Keratinocyte (primary cell): ENCODE data around the gene PIEZO1. TPM values are rescaled to one million over a fixed set of nuclear protein-coding genes. Genes with fewer than 3 reads are reported as not detected.

ENCODE experiments used
- DNase-seq: peaks from one replicate; pipeline ENCODE4 v3.0.0-alpha.2; 2011; ENCODE audit warnings: low read depth, missing footprints, low spot score
- FAIRE-seq: peaks from 2 replicates; lab custom pipeline; 2011; peaks lifted over from hg19 to GRCh38; lab: Jason Lieb, UNC
- H2AFZ ChIP-seq: 2 replicates; pipeline ENCODE4 v1.6.0; 2012; ENCODE audit warnings: low read length, control low read depth, inconsistent platforms; ENCODE audit not compliant: control insufficient read depth
- H3K27ac ChIP-seq: 2 replicates; pipeline ENCODE4 v1.5.1; 2011; ENCODE audit warnings: low read length; ENCODE audit not compliant: control insufficient read depth, insufficient read depth
- H3K27me3 ChIP-seq: 3 replicates; pipeline ENCODE4 v1.6.0; 2011; ENCODE audit warnings: low read length; ENCODE audit not compliant: control insufficient read depth, insufficient read depth; ENCODE audit errors: extremely low read depth
- H3K36me3 ChIP-seq, 2 experiments: 2 replicates in 1 of 2; 3 replicates in 1 of 2; pipeline ENCODE4 v1.5.1; 2011; ENCODE audit warnings: low read length in 2 of 2, mild to moderate bottlenecking in 1 of 2; ENCODE audit not compliant: control insufficient read depth in 2 of 2, insufficient read depth in 2 of 2; ENCODE audit errors: extremely low read depth in 1 of 2
- H3K4me1 ChIP-seq: 3 replicates; pipeline ENCODE4 v1.5.1; 2011; ENCODE audit warnings: low read length; ENCODE audit not compliant: control insufficient read depth, insufficient read depth; ENCODE audit errors: extremely low read depth
- H3K4me2 ChIP-seq: 3 replicates; pipeline ENCODE4 v1.6.0; 2011; ENCODE audit warnings: low read depth, low read length; ENCODE audit not compliant: control insufficient read depth, insufficient read depth; ENCODE audit errors: extremely low read depth
- H3K4me3 ChIP-seq, 3 experiments: fragments of 200-600 bp in 1 of 3; sonication (generic) in 1 of 3; 2 replicates in 2 of 3; 3 replicates in 1 of 3; pipeline ENCODE4 v1.5.1; 2011 to 2016; ENCODE audit warnings: low read length in 3 of 3, mild to moderate bottlenecking in 3 of 3, control low read depth in 2 of 3, inconsistent platforms in 1 of 3, low read depth in 1 of 3, mixed read lengths in 1 of 3, mixed run types in 1 of 3, moderate library complexity in 1 of 3; ENCODE audit not compliant: control insufficient read depth in 2 of 3, insufficient read depth in 2 of 3; ENCODE audit errors: extremely low read depth in 1 of 3
- H3K79me2 ChIP-seq: 2 replicates; pipeline ENCODE4 v1.6.0; 2012; ENCODE audit warnings: low read length; ENCODE audit not compliant: control insufficient read depth, insufficient read depth
- H3K9ac ChIP-seq: 3 replicates; pipeline ENCODE4 v1.6.0; 2011; ENCODE audit warnings: low read length; ENCODE audit not compliant: control insufficient read depth, insufficient read depth; ENCODE audit errors: extremely low read depth
- H3K9me1 ChIP-seq: 3 replicates; pipeline ENCODE4 v1.6.0; 2011; ENCODE audit warnings: low read length; ENCODE audit not compliant: control insufficient read depth, insufficient read depth; ENCODE audit errors: extremely low read depth
- H3K9me3 ChIP-seq: 2 replicates; pipeline ENCODE4 v1.5.1; 2012; ENCODE audit warnings: low read depth, low read length; ENCODE audit not compliant: control insufficient read depth
- H4K20me1 ChIP-seq: 3 replicates; pipeline ENCODE4 v1.6.0; 2011; ENCODE audit warnings: low read length; ENCODE audit not compliant: control insufficient read depth, insufficient read depth; ENCODE audit errors: extremely low read depth
- CTCF ChIP-seq, 3 experiments: IDR thresholded peaks in 1 of 3; conservative IDR thresholded peaks in 1 of 3; optimal IDR thresholded peaks in 1 of 3; 2 replicates in 2 of 3; 3 replicates in 1 of 3; pipeline versions ENCODE3 to v1.5.1; 2011; ENCODE audit warnings: low read length in 3 of 3, mild to moderate bottlenecking in 3 of 3, moderate library complexity in 2 of 3, control low read depth in 1 of 3, inconsistent platforms in 1 of 3; ENCODE audit not compliant: insufficient read depth in 2 of 3; ENCODE audit errors: extremely low read depth in 1 of 3
- EZH2 ChIP-seq: IDR thresholded peaks from one replicate; pipeline ENCODE4 v1.6.1; 2012; ENCODE audit warnings: inconsistent platforms, mild to moderate bottlenecking, low read length, moderate library complexity
- dilution Hi-C: fragments of 300-500 bp; cut with MboI; formaldehyde crosslinking; loops from one replicate; pipeline ENCODE4 v1.7.0; 2020; ENCODE audit warnings: low sequenced_read_pairs; ENCODE audit not compliant: extremely low pct_ligation_motif_present
- polyA plus RNA-seq, 5 experiments: library from polyadenylated mRNA; depleted of rRNA in 3 of 5; stranded (reverse) in 3 of 5; stranded (forward) in 1 of 5; unstranded in 1 of 5; fragments of >200 nt; gene quantifications; 1 replicate in 1 of 5; 2 replicates in 3 of 5; 3 replicates in 1 of 5; pipeline versions ENCODE4 v1.2.1 to v1.2.3, GENCODE V29; 2011 to 2012; ENCODE audit warnings: missing spikeins in 2 of 5, low read depth in 1 of 5, low replicate concordance in 1 of 5

PIEZO1 gene
- polyA plus RNA-seq, 1 donor (not counting 4 experiments of a cell fraction or from before 2014, with no cell fraction given) = 62.8 TPM

- no peak overlapping the region for H3K9ac ChIP-seq
- H4K20me1 ChIP-seq = peaks cover 54% of the 10 kb centered on the region
- TF ChIP-seq EZH2 (no peak), CTCF (optimal IDR thresholded peaks at IDR 0.05 in 1 of 3, IDR thresholded peaks at IDR 0.05 in 1 of 3, conservative IDR thresholded peaks at IDR 0.05 in 1 of 3; ENCODE audit: extremely low read depth in 1 of 3, insufficient read depth in 2 of 3, low read length in 3 of 3) (no peak)
- dilution Hi-C loops = loop anchor here (25.0 kb wide), 1 partner anchor 101 kb away; the partner anchor contains the start of genes CYBA and MVD
- peaks cover 95% of the 10 kb centered on the region for H3K79me2 ChIP-seq
- DNase-seq (no peak), FAIRE-seq (no peak)
- no peak overlapping the region for H2AFZ ChIP-seq
- H3K9me1 ChIP-seq = peaks cover 8% of the 10 kb centered on the region
- H3K36me3 ChIP-seq = peaks cover 27 to 28% of the 10 kb centered on the region in 2 experiments
- no peaks in the 10 kb centered on the region for H3K27me3 ChIP-seq
- H3K4me3 ChIP-seq = no peak overlapping the region
- H3K4me1 ChIP-seq = peaks cover 29% of the 10 kb centered on the region
- H3K27ac ChIP-seq = no peak overlapping the region
- H3K4me2 ChIP-seq = no peak overlapping the region
- H3K9me3 ChIP-seq = no peaks in the 10 kb centered on the region
These were observed 21.4 kb downstream of the PIEZO1 start for GRCh38 chr16:88763502-88764053.

GRCh38 chr16:88762941-88763340 lies 22.1 kb downstream of the PIEZO1 start:
- Histone ChIP-seq H3K27ac (no peak overlapping the region), H4K20me1 (peaks cover 49% of the 10 kb centered on the region), H3K9me3 (no peaks in the 10 kb centered on the region), H3K9me1 (peaks cover 8% of the 10 kb centered on the region), H3K36me3 (peaks cover 29 to 30% of the 10 kb centered on the region in 2 experiments), H3K27me3 (no peaks in the 10 kb centered on the region), H3K4me2 (no peak overlapping the region), H3K4me3 (no peak overlapping the region), H3K4me1 (peaks cover 29% of the 10 kb centered on the region), H2AFZ (no peak overlapping the region), H3K79me2 (peaks cover 95% of the 10 kb centered on the region), H3K9ac (no peak overlapping the region)
- FAIRE-seq (no peak), DNase-seq (no peak)
- dilution Hi-C loops = loop anchor here (25.0 kb wide), 1 partner anchor 101 kb away; the partner anchor contains the start of genes CYBA and MVD
- TF ChIP-seq EZH2 (no peak), CTCF (optimal IDR thresholded peaks at IDR 0.05 in 1 of 3, IDR thresholded peaks at IDR 0.05 in 1 of 3, conservative IDR thresholded peaks at IDR 0.05 in 1 of 3; ENCODE audit: extremely low read depth in 1 of 3, insufficient read depth in 2 of 3, low read length in 3 of 3) (no peak)
